HT-29 (cell line): ENCODE measurements around the gene TELO2. TPM values are rescaled to one million over a fixed set of nuclear protein-coding genes. Genes with fewer than 3 reads are reported as not detected.
A peak's percentile ranks its signal among the peaks of the same experiment; 100 is the strongest.
"Not testable (repeated sequence)": the region's sequence is repeated elsewhere in the genome, so short reads cannot be mapped to it uniquely, and the experiment has no call there.

Experiments used
- DNase-seq: peaks from one replicate; pipeline ENCODE4 v3.0.0-alpha.2; 2015; ENCODE audit warnings: low spot score
- total RNA-seq: library from RNA; depleted of rRNA; stranded (reverse); fragments of >200 nt; shearing (Covaris generic); gene quantifications from 2 replicates; pipeline ENCODE4 v1.2.3, GENCODE V29; 2014

Gene TELO2
- total RNA-seq, 1 experiment from 2014 or later = 72.4 TPM

GRCh38 chr16:1475552-1476114 lies 17.5 kb upstream of the TELO2 start:
- DNase-seq = no peak

GRCh38 chr16:1477033-1477432 lies 16.1 kb upstream of the TELO2 start:
- no peak for DNase-seq

GRCh38 chr16:1478937-1479336 lies 14.2 kb upstream of the TELO2 start:
- DNase-seq = not testable (repeated sequence)

- no peak for DNase-seq
Observed at GRCh38 chr16:1481906-1482835, 11.0 kb upstream of the TELO2 start.

- DNase-seq = no peak
Observed at GRCh38 chr16:1485847-1486496, 7.2 kb upstream of the TELO2 start.

GRCh38 chr16:1486551-1487390 lies 6.4 kb upstream of the TELO2 start:
- DNase-seq = no peak

- no peak for DNase-seq
Observed at GRCh38 chr16:1487395-1488053, 5.6 kb upstream of the TELO2 start.

GRCh38 chr16:1488054-1488601 lies 5.0 kb upstream of the TELO2 start:
- DNase-seq = no peak

- no peak for DNase-seq
Observed at GRCh38 chr16:1488619-1489018, 4.5 kb upstream of the TELO2 start, which contains the start of gene PTX4. TSS of gene PTX4 (minus strand) at chr16:1488944. CDS start at chr16:1488909, 35 bp downstream.

- no peak for DNase-seq
Observed at GRCh38 chr16:1489077-1489476, 4.1 kb upstream of the TELO2 start.

GRCh38 chr16:1491327-1491726 lies 1.8 kb upstream of the TELO2 start:
- no peak for DNase-seq

- peak; percentile 10 for DNase-seq
Observed at GRCh38 chr16:1492082-1492922, 858 bp upstream of the TELO2 start.

GRCh38 chr16:1493746-1494094 lies 560 bp downstream of the TELO2 start:
- peak; percentile 25 for DNase-seq

GRCh38 chr16:1494129-1494640 lies 1.0 kb downstream of the TELO2 start:
- peak; percentile 65 for DNase-seq

- DNase-seq = no peak
Observed at GRCh38 chr16:1494711-1495110, 1.6 kb downstream of the TELO2 start.

GRCh38 chr16:1495211-1495888 lies 2.2 kb downstream of the TELO2 start:
- no peak for DNase-seq

GRCh38 chr16:1495889-1496262 lies 2.7 kb downstream of the TELO2 start:
- no peak for DNase-seq

GRCh38 chr16:1496464-1496863 lies 3.3 kb downstream of the TELO2 start:
- DNase-seq = no peak

- no peak for DNase-seq
Observed at GRCh38 chr16:1497014-1497598, 3.9 kb downstream of the TELO2 start.
